Activated T-helper 17 cell treated with anti-CD3 and anti-CD28 coated beads, Interleukin-2, amount 50 U/mL, for 72 hours (primary cell): ENCODE data around the gene DUOX2. TPM values are rescaled to one million over a fixed set of nuclear protein-coding genes. Genes with fewer than 3 reads are reported as not detected.

Source experiments
- ATAC-seq: fragments of 150-1000 bp; cut with Tn5 transposase; replicated peaks from 2 replicates; pipeline ENCODE4 v1.10.0; 2021; ENCODE audit warnings: mild to moderate bottlenecking, moderate library complexity
- H3K27ac Mint-ChIP-seq: one replicate; pipeline ENCODE4 v1.8.0; 2022; ENCODE audit warnings: mixed read lengths
- H3K27me3 Mint-ChIP-seq: one replicate; pipeline ENCODE4 v1.8.0; 2022; ENCODE audit warnings: mixed read lengths
- H3K36me3 Mint-ChIP-seq: one replicate; pipeline ENCODE4 v1.8.0; 2022; ENCODE audit warnings: low read depth, mild to moderate bottlenecking, mixed read lengths
- H3K4me1 Mint-ChIP-seq: one replicate; pipeline ENCODE4 v1.8.0; 2022; ENCODE audit warnings: mixed read lengths
- H3K4me3 Mint-ChIP-seq: one replicate; pipeline ENCODE4 v1.8.0; 2022; ENCODE audit warnings: mild to moderate bottlenecking, mixed read lengths
- H3K9me3 Mint-ChIP-seq: one replicate; pipeline ENCODE4 v1.8.0; 2022; ENCODE audit warnings: mixed read lengths
- total RNA-seq, 2 donors: library from RNA; stranded (reverse); gene quantifications; one replicate each; pipeline ENCODE4 v1.2.3, GENCODE V29; 2022

DUOX2 gene
- total RNA-seq, 2 donors from 2014 or later: 0.21 TPM; not detected in 1

GRCh38 chr15:45117308-45118130 lies 3.5 kb upstream of the DUOX2 start:
- Mint-ChIP-seq H3K4me1 (peaks cover 10% of the 10 kb centered on the region), H3K36me3 (no peaks in the 10 kb centered on the region), H3K27ac (no peak overlapping the region), H3K4me3 (peak overlapping the region; percentile 57), H3K27me3 (peaks cover 56% of the 10 kb centered on the region), H3K9me3 (no peaks in the 10 kb centered on the region)
- peak; percentile 16 for ATAC-seq

GRCh38 chr15:45116482-45117307 lies 2.7 kb upstream of the DUOX2 start:
- Mint-ChIP-seq H3K27me3 (peaks cover 64% of the 10 kb centered on the region), H3K4me1 (peaks cover 10% of the 10 kb centered on the region), H3K4me3 (peak overlapping the region; percentile 57), H3K27ac (no peak overlapping the region), H3K9me3 (no peaks in the 10 kb centered on the region), H3K36me3 (no peaks in the 10 kb centered on the region)
- ATAC-seq: no peak

GRCh38 chr15:45116006-45116481 lies 2.1 kb upstream of the DUOX2 start:
- Mint-ChIP-seq H3K27ac (no peak overlapping the region), H3K9me3 (no peaks in the 10 kb centered on the region), H3K4me1 (peaks cover 10% of the 10 kb centered on the region), H3K4me3 (no peak overlapping the region), H3K36me3 (no peaks in the 10 kb centered on the region), H3K27me3 (peaks cover 64% of the 10 kb centered on the region)
- no peak for ATAC-seq

GRCh38 chr15:45115312-45115820 lies 1.4 kb upstream of the DUOX2 start:
- no peaks in the 10 kb centered on the region for H3K36me3 Mint-ChIP-seq
- H3K9me3 Mint-ChIP-seq: no peaks in the 10 kb centered on the region
- no peak overlapping the region for H3K4me3 Mint-ChIP-seq
- peaks cover 10% of the 10 kb centered on the region for H3K4me1 Mint-ChIP-seq
- no peak for ATAC-seq
- H3K27me3 Mint-ChIP-seq: peaks cover 67% of the 10 kb centered on the region
- no peak overlapping the region for H3K27ac Mint-ChIP-seq

GRCh38 chr15:45114751-45115085 lies 746 bp upstream of the DUOX2 start:
- Mint-ChIP-seq H3K9me3 (no peaks in the 10 kb centered on the region), H3K27me3 (peaks cover 69% of the 10 kb centered on the region), H3K4me1 (peaks cover 10% of the 10 kb centered on the region), H3K27ac (no peak overlapping the region), H3K36me3 (no peaks in the 10 kb centered on the region), H3K4me3 (no peak overlapping the region)
- ATAC-seq: no peak

GRCh38 chr15:45113380-45113990 lies 487 bp downstream of the DUOX2 start:
- no peak for ATAC-seq
- H3K27ac Mint-ChIP-seq: no peak overlapping the region
- peaks cover 73% of the 10 kb centered on the region for H3K27me3 Mint-ChIP-seq
- H3K4me3 Mint-ChIP-seq: peak overlapping the region; percentile 30
- no peaks in the 10 kb centered on the region for H3K36me3 Mint-ChIP-seq
- peaks cover 10% of the 10 kb centered on the region for H3K4me1 Mint-ChIP-seq
- H3K9me3 Mint-ChIP-seq: no peaks in the 10 kb centered on the region

GRCh38 chr15:45112591-45113379 lies 1.2 kb downstream of the DUOX2 start:
- Mint-ChIP-seq H3K27me3 (peaks cover 68% of the 10 kb centered on the region), H3K27ac (no peak overlapping the region), H3K9me3 (no peaks in the 10 kb centered on the region), H3K4me1 (peaks cover 5% of the 10 kb centered on the region), H3K4me3 (peak overlapping the region; percentile 30), H3K36me3 (no peaks in the 10 kb centered on the region)
- no peak for ATAC-seq

GRCh38 chr15:45112143-45112590 lies 1.8 kb downstream of the DUOX2 start:
- H3K27ac Mint-ChIP-seq: no peak overlapping the region
- peaks cover under 1% of the 10 kb centered on the region for H3K4me1 Mint-ChIP-seq
- peaks cover 63% of the 10 kb centered on the region for H3K27me3 Mint-ChIP-seq
- H3K9me3 Mint-ChIP-seq: no peaks in the 10 kb centered on the region
- ATAC-seq: no peak
- H3K36me3 Mint-ChIP-seq: no peaks in the 10 kb centered on the region
- H3K4me3 Mint-ChIP-seq: peak overlapping the region; percentile 30

GRCh38 chr15:45111390-45112142 lies 2.4 kb downstream of the DUOX2 start:
- Mint-ChIP-seq H3K36me3 (no peaks in the 10 kb centered on the region), H3K27me3 (peaks cover 65% of the 10 kb centered on the region), H3K4me3 (peak overlapping the region; percentile 30), H3K9me3 (no peaks in the 10 kb centered on the region), H3K27ac (no peak overlapping the region), H3K4me1 (no peaks in the 10 kb centered on the region)
- ATAC-seq: no peak

- H3K4me3 Mint-ChIP-seq: no peak overlapping the region
- H3K4me1 Mint-ChIP-seq: no peaks in the 10 kb centered on the region
- no peak overlapping the region for H3K27ac Mint-ChIP-seq
- no peaks in the 10 kb centered on the region for H3K9me3 Mint-ChIP-seq
- no peak for ATAC-seq
- peaks cover 56% of the 10 kb centered on the region for H3K27me3 Mint-ChIP-seq
- no peaks in the 10 kb centered on the region for H3K36me3 Mint-ChIP-seq
Observed at GRCh38 chr15:45110256-45110820, 3.6 kb downstream of the DUOX2 start.

- H3K4me1 Mint-ChIP-seq: no peaks in the 10 kb centered on the region
- H3K27ac Mint-ChIP-seq: no peak overlapping the region
- no peak for ATAC-seq
- no peak overlapping the region for H3K4me3 Mint-ChIP-seq
- no peaks in the 10 kb centered on the region for H3K36me3 Mint-ChIP-seq
- H3K9me3 Mint-ChIP-seq: no peaks in the 10 kb centered on the region
- peaks cover 44% of the 10 kb centered on the region for H3K27me3 Mint-ChIP-seq
Observed at GRCh38 chr15:45107941-45108630, 5.9 kb downstream of the DUOX2 start.

- no peak for ATAC-seq
- no peaks in the 10 kb centered on the region for H3K36me3 Mint-ChIP-seq
- H3K9me3 Mint-ChIP-seq: no peaks in the 10 kb centered on the region
- H3K4me1 Mint-ChIP-seq: no peaks in the 10 kb centered on the region
- H3K27ac Mint-ChIP-seq: no peak overlapping the region
- no peak overlapping the region for H3K4me3 Mint-ChIP-seq
- peaks cover 34% of the 10 kb centered on the region for H3K27me3 Mint-ChIP-seq
Observed at GRCh38 chr15:45106002-45106790, 7.8 kb downstream of the DUOX2 start.
